ENCODE measurements around the gene FOXR1. TPM values are rescaled to one million over a fixed set of nuclear protein-coding genes. Genes with fewer than 3 reads are reported as not detected.

The FOXR1 gene
- total RNA-seq, 1 donor from 2014 or later, result not detected

Small RNAs within 50 kb of the gene (microRNA-seq; reads per million reads assigned to microRNA genes)
- gene MIR3656, result not detected

Other genes with a start within 250 kb of the FOXR1 start
- 190 and 196 TPM in 2 replicates for gene DDX6, start 180.6 kb upstream of the FOXR1 start, total RNA-seq
- 0.07 and 0.12 TPM in 2 replicates for gene CXCR5, start 87.9 kb upstream of the FOXR1 start, total RNA-seq
- 128 and 138 TPM in 2 replicates for gene BCL9L, start 45.8 kb upstream of the FOXR1 start, total RNA-seq
- 0.43 TPM in 1 of 2 replicates, not detected in the other for gene UPK2, start 15.5 kb upstream of the FOXR1 start, total RNA-seq
- 15.6 and 25.4 TPM in 2 replicates for gene CENATAC, start 26.4 kb downstream of the FOXR1 start, total RNA-seq
- 643 and 750 TPM in 2 replicates for gene RPS25, start 46.6 kb downstream of the FOXR1 start, total RNA-seq
- gene TRAPPC4, start 47.0 kb downstream of the FOXR1 start, total RNA-seq, result 88.3 and 88.6 TPM in 2 replicates
- gene SLC37A4, start 59.1 kb downstream of the FOXR1 start, total RNA-seq, result 8.7 and 11.7 TPM in 2 replicates
- 282 and 293 TPM in 2 replicates for gene HYOU1, start 85.4 kb downstream of the FOXR1 start, total RNA-seq
- gene VPS11, start 96.1 kb downstream of the FOXR1 start, total RNA-seq, result 22.4 and 24.0 TPM in 2 replicates
- 21.4 and 22.2 TPM in 2 replicates for gene HMBS, start 113.1 kb downstream of the FOXR1 start, total RNA-seq
- gene DPAGT1, start 130.1 kb downstream of the FOXR1 start, total RNA-seq, result 44.1 and 47.1 TPM in 2 replicates
- gene C2CD2L, start 135.6 kb downstream of the FOXR1 start, total RNA-seq, result 10.9 and 11.1 TPM in 2 replicates
- 22.7 and 27.8 TPM in 2 replicates for gene HINFP, start 149.8 kb downstream of the FOXR1 start, total RNA-seq
- 0.55 and 1.5 TPM in 2 replicates for gene ABCG4, start 177.3 kb downstream of the FOXR1 start, total RNA-seq
- 6.3 and 9.6 TPM in 2 replicates for gene NLRX1, start 197.0 kb downstream of the FOXR1 start, total RNA-seq
- not detected in 2 replicates for gene NHERF4, start 213.7 kb downstream of the FOXR1 start, total RNA-seq
- gene CBL, start 234.6 kb downstream of the FOXR1 start, total RNA-seq, result 45.1 and 46.6 TPM in 2 replicates